Suprapubic skin (tissue), 4 donors: ENCODE measurements around the gene EZR. TPM values are rescaled to one million over a fixed set of nuclear protein-coding genes. Genes with fewer than 3 reads are reported as not detected.

Source experiments
- DNase-seq, 2 donors: peaks; one replicate each; pipeline ENCODE4 v3.0.0-alpha.2; 2019; ENCODE audit warnings: low spot score in 2 of 2
- H3K27ac ChIP-seq: fragments of 200-600 bp; sonication (generic); one replicate; pipeline ENCODE4 v1.5.1; 2019
- H3K27me3 ChIP-seq: fragments of 200-600 bp; sonication (generic); one replicate; pipeline ENCODE4 v1.5.1; 2019
- H3K36me3 ChIP-seq: fragments of 200-600 bp; sonication (generic); one replicate; pipeline ENCODE4 v1.5.1; 2019
- H3K4me1 ChIP-seq: fragments of 200-600 bp; sonication (generic); one replicate; pipeline ENCODE4 v1.5.1; 2019
- H3K4me3 ChIP-seq: fragments of 200-600 bp; sonication (generic); one replicate; pipeline ENCODE4 v1.5.1; 2019; ENCODE audit warnings: mild to moderate bottlenecking
- H3K9me3 ChIP-seq: fragments of 200-600 bp; sonication (generic); one replicate; pipeline ENCODE4 v1.5.1; 2019
- CTCF ChIP-seq, 2 donors: fragments of 200-600 bp in 1 of 2; fragments of 450-650 bp in 1 of 2; sonication (generic) in 1 of 2; IDR thresholded peaks; one replicate each; pipeline ENCODE4 v1.5.1; 2016 to 2019; ENCODE audit warnings: antibody characterized with exemption in 2 of 2, mild to moderate bottlenecking in 1 of 2, moderate library complexity in 1 of 2
- EP300 ChIP-seq: sonication (generic); formaldehyde crosslinking; IDR thresholded peaks from one replicate; pipeline ENCODE4 v1.6.1; 2017; ENCODE audit warnings: antibody characterized with exemption
- POLR2A ChIP-seq, 2 donors: fragments of 450-650 bp; IDR thresholded peaks; one replicate each; pipeline ENCODE4 v1.6.1; 2017; ENCODE audit warnings: antibody characterized with exemption in 2 of 2, mild to moderate bottlenecking in 2 of 2, moderate library complexity in 2 of 2
- POLR2AphosphoS5 ChIP-seq, 3 donors: sonication (generic); formaldehyde crosslinking; IDR thresholded peaks; one replicate each; pipeline ENCODE4 v1.6.1; 2017; ENCODE audit warnings: antibody characterized with exemption in 3 of 3
- WGBS: methylation state at CpG from one replicate; pipeline ENCODE4 v1.1.5; 2018; 5-methylcytosine and 5-hydroxymethylcytosine counted together
- total RNA-seq, 4 donors: library from RNA; depleted of rRNA; stranded (reverse); fragments of >200 nt; gene quantifications; one replicate each; pipeline ENCODE4 v1.1.0, GENCODE V29; 2016

Gene EZR
- total RNA-seq, 4 donors from 2014 or later: 154 to 394 (median 238) TPM

GRCh38 chr6:158780988-158781691, 38.0 kb downstream of the EZR start:
- DNase-seq: peak in 1 of 2 donors; percentile 58
- TF ChIP-seq POLR2A (IDR thresholded peaks at IDR 0.05): no peak
- TF ChIP-seq CTCF (IDR thresholded peaks at IDR 0.05): no peak
- no peak for TF ChIP-seq EP300
- TF ChIP-seq POLR2AphosphoS5 (IDR thresholded peaks at IDR 0.05): peak in 1 of 3 donors; percentile 19
- Histone ChIP-seq H3K4me3 (no peak overlapping the region), H3K27ac (peak overlapping the region; percentile 58), H3K9me3 (no peaks in the 10 kb centered on the region), H3K4me1 (peaks cover 23% of the 10 kb centered on the region), H3K27me3 (no peaks in the 10 kb centered on the region), H3K36me3 (peaks cover 70% of the 10 kb centered on the region)
- WGBS: 50% methylated on average over 11 of the region's 11 CpGs

GRCh38 chr6:158780246-158780884, 38.8 kb downstream of the EZR start:
- Histone ChIP-seq H3K4me1 (peaks cover 23% of the 10 kb centered on the region), H3K27me3 (no peaks in the 10 kb centered on the region), H3K9me3 (no peaks in the 10 kb centered on the region), H3K4me3 (no peak overlapping the region), H3K36me3 (peaks cover 72% of the 10 kb centered on the region), H3K27ac (no peak overlapping the region)
- DNase-seq: peak in 1 of 2 donors; percentile 45
- no peak for TF ChIP-seq POLR2A (IDR thresholded peaks at IDR 0.05)
- no peak for TF ChIP-seq EP300
- TF ChIP-seq CTCF (IDR thresholded peaks at IDR 0.05): no peak
- no peak for TF ChIP-seq POLR2AphosphoS5 (IDR thresholded peaks at IDR 0.05)
- 83% methylated on average over 7 of the region's 7 CpGs for WGBS

DNA sequence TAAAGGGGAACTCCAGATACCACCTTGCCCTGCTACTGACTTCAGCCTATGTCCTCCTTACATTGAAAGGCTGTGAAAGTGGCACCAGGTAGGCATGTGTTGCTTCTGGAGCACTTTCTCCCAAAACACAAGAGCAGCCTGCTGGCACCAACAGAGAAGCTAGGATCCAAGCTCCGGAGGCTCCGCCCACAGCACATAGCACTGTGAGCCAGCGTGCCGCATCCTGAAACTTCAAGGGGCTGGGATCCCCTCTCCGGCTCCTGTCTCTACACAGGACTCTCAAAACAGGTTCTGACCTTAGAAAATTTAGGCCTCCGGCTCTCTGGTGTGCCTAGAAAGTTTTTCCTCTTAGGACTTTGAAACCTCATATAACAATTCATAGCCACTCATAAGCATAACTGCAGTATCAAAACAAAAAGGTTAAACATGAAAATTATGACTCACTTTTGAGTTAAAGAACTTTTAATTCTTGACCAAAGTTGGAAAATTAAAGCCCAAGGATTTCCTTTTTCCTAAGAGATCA, 41.1 kb downstream of the EZR start:
- H3K4me1 ChIP-seq: peaks cover 34% of the 10 kb centered on the region
- H3K4me3 ChIP-seq: no peak overlapping the region
- no peaks in the 10 kb centered on the region for H3K9me3 ChIP-seq
- no peak overlapping the region for H3K27ac ChIP-seq
- H3K36me3 ChIP-seq: peaks cover 58% of the 10 kb centered on the region
- WGBS: 58% methylated on average over 6 of the region's 6 CpGs
- TF ChIP-seq POLR2A (IDR thresholded peaks at IDR 0.05) (no peak), CTCF (IDR thresholded peaks at IDR 0.05) (no peak), POLR2AphosphoS5 (IDR thresholded peaks at IDR 0.05) (no peak), EP300 (no peak)
- DNase-seq: no peak
- no peaks in the 10 kb centered on the region for H3K27me3 ChIP-seq

- Histone ChIP-seq H3K36me3 (peaks cover 53% of the 10 kb centered on the region), H3K9me3 (no peaks in the 10 kb centered on the region), H3K27ac (no peak overlapping the region), H3K4me3 (no peak overlapping the region), H3K27me3 (no peaks in the 10 kb centered on the region), H3K4me1 (peaks cover 39% of the 10 kb centered on the region)
- no peak for DNase-seq
- no peak for TF ChIP-seq POLR2A (IDR thresholded peaks at IDR 0.05)
- no peak for TF ChIP-seq POLR2AphosphoS5 (IDR thresholded peaks at IDR 0.05)
- TF ChIP-seq EP300: no peak
- TF ChIP-seq CTCF (IDR thresholded peaks at IDR 0.05): no peak
- 94% methylated on average over 3 of the region's 3 CpGs for WGBS
These were observed 41.7 kb downstream of the EZR start for GRCh38 chr6:158777510-158777909.

GRCh38 chr6:158776737-158777136, 42.4 kb downstream of the EZR start:
- H3K4me1 ChIP-seq: peaks cover 38% of the 10 kb centered on the region
- H3K27ac ChIP-seq: no peak overlapping the region
- H3K27me3 ChIP-seq: no peaks in the 10 kb centered on the region
- H3K4me3 ChIP-seq: no peak overlapping the region
- H3K36me3 ChIP-seq: peaks cover 51% of the 10 kb centered on the region
- TF ChIP-seq POLR2AphosphoS5 (IDR thresholded peaks at IDR 0.05): no peak
- TF ChIP-seq POLR2A (IDR thresholded peaks at IDR 0.05): no peak
- no peak for TF ChIP-seq CTCF (IDR thresholded peaks at IDR 0.05)
- TF ChIP-seq EP300: no peak
- no peak for DNase-seq
- WGBS: 83% methylated on average over 2 of the region's 2 CpGs
- H3K9me3 ChIP-seq: no peaks in the 10 kb centered on the region
